WI38 (cell line): ENCODE measurements around the gene ZNF598.

Experiments
- H3K4me3 ChIP-seq: 2 replicates; pipeline ENCODE4 v1.5.1; 2011; ENCODE audit warnings: low read depth, mild to moderate bottlenecking, control low read depth, low read length
- CTCF ChIP-seq: IDR thresholded peaks from 2 replicates; pipeline ENCODE4 v1.5.1; 2012; ENCODE audit warnings: low read depth, mild to moderate bottlenecking, control low read depth, low read length

Gene ZNF598

DNA sequence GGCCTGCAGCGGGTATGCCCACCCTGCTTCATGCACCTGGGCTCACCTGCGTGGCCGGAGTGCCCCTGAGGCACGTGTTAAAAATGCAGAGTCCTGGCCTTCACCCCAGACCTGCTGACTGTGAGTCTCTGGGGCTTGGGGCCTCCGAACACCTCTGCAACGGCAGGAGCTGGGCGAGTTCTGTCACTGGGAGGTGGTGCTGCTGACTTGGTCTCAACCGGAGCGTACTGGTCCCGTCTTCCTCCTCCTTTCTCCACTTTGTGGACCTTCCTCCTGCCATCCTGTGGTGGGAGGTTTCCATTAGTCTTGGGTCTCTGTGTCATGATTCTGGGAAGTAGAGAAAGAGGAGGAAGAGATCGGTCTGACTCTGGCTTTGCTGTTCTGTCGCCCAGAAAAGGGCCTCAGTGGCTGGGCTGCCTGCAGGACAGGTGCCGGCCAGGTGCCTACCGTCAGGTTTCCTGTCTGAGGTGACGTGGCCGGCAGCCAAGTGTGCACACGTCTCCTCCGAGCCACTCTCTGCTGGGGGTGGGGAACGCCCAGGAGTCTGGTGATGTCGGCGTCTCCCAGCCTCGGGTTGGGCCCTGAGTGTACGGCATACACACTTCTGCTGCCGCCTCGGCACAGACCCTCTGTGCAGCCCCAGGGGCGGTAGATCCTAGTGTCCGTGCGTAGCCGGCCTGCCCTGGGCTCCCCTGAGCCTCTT lies 45.1 kb upstream of the ZNF598 start:
- H3K4me3 ChIP-seq: no peak overlapping the region
- TF ChIP-seq CTCF: no peak

- no peak for TF ChIP-seq CTCF
Measured at GRCh38 chr16:2053897-2054296, 44.3 kb upstream of the ZNF598 start.

DNA sequence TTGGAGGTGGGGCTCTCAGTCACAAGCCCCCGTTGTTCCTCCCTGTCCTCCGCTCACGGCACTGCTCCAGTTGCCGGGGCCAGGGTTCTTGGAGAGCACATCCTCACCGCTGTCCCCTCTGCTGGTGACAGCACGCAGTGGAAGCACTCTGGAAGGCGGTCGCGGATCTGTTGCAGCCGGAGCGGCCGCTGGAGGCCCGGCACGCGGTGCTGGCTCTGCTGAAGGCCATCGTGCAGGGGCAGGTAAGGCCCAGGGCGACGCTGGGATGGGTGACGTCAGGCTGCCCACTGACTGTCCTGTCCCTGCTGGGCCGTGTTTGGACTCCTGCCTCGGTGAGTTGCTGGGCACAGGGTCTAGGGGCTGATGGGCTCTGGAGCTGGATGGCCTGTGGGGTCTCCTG lies 43.6 kb upstream of the ZNF598 start:
- no peak for TF ChIP-seq CTCF

More at GRCh38 chr16:2053897-2054296, 44.3 kb upstream of the ZNF598 start:
- no peak overlapping the region for H3K4me3 ChIP-seq

GRCh38 chr16:2048116-2048543 lies 38.5 kb upstream of the ZNF598 start:
- TF ChIP-seq CTCF: no peak
- peak overlapping the region; percentile 67 for H3K4me3 ChIP-seq

More for the DNA sequence above, 43.6 kb upstream of the ZNF598 start:
- H3K4me3 ChIP-seq: no peak overlapping the region

DNA sequence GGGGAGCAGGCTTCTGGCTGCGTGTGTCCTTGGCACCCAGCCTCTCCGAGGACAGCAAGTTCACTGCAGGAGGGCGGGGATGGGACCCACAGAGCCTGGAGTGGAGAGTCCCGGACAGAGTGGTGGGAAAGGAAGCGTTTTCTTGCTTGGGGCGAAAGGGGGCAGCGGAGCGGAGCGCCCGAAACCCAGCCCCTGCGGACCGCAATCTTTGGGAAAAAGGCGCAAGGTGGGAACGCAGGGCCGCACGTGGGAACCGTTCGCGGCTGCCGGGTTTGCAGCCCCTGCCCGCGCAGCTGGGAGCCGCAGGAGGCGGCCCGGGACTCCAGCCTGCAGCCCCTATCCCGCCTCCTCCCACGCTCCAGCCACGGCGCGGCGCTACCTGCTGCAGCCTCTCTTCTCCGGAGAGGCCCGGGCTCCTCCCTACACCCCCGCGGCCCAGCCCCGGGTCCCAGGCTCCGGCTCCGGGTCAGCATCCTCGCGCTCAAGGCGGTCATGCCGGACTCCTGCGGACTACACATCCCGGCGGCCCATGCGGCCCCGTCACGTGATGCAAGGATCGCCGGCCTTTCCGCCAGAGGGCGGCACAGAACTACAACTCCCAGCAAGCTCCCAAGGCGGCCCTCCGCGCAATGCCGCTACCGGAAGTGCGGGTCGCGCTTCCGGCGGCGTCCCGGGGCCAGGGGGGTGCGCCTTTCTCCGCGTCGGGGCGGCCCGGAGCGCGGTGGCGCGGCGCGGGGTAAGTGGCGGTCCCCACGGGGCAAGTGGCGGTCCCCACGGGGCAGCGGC lies 37.9 kb upstream of the ZNF598 start, which contains the start of the genes NTHL1 and TSC2:
Gene NTHL1, minus strand, starts transcription at position 505 of the 786 bp plus-strand sequence. Its CDS starts 11 bp downstream, at position 494.
Gene TSC2, plus strand, starts transcription at position 656 of the 786 bp plus-strand sequence. CDS start 631 bp downstream, outside the sequence.
- H3K4me3 ChIP-seq: peak within 1 kb of the TSS; percentile 67
- TF ChIP-seq CTCF: 0 out of 2 replicates have a peak, but pooled peaks have one; percentile 12

GRCh38 chr16:2046893-2047329 lies 37.3 kb upstream of the ZNF598 start:
- no peak for TF ChIP-seq CTCF
- peak overlapping the region; percentile 67 for H3K4me3 ChIP-seq
